HFFc6 (cell line): ENCODE measurements around the gene SPEG. TPM values are rescaled to one million over a fixed set of nuclear protein-coding genes. Genes with fewer than 3 reads are reported as not detected.

Experiments used
- DNase-seq: peaks from one replicate; pipeline ENCODE4 v3.0.0-alpha.2; 2018
- H3K27ac Mint-ChIP-seq: 2 replicates; pipeline ENCODE4 v1.8.0; 2020; ENCODE audit warnings: mild to moderate bottlenecking, mixed read lengths
- H3K27me3 Mint-ChIP-seq: 2 replicates; pipeline ENCODE4 v1.8.0; 2021; ENCODE audit warnings: mild to moderate bottlenecking, moderate library complexity, mixed read lengths; ENCODE audit not compliant: insufficient read depth
- H3K36me3 Mint-ChIP-seq: 2 replicates; pipeline ENCODE4 v1.8.0; 2021; ENCODE audit warnings: low read depth, mixed read lengths
- H3K4me1 Mint-ChIP-seq: 2 replicates; pipeline ENCODE4 v1.8.0; 2020; ENCODE audit warnings: low read depth, mixed read lengths
- H3K4me3 Mint-ChIP-seq: 2 replicates; pipeline ENCODE4 v1.8.0; 2020; ENCODE audit warnings: mild to moderate bottlenecking, moderate library complexity, mixed read lengths
- H3K9me3 Mint-ChIP-seq: 2 replicates; pipeline ENCODE4 v1.8.0; 2020; ENCODE audit warnings: mild to moderate bottlenecking, mixed read lengths
- CTCF ChIP-seq: fragments of 200-600 bp; sonication (generic); IDR thresholded peaks from 2 replicates; pipeline ENCODE4 v1.5.0; 2021; ENCODE audit warnings: antibody characterized with exemption, mild to moderate bottlenecking
- total RNA-seq, 6 experiments: library from RNA; stranded (reverse); fragmentation: NEBNext Ultra II Directional; extraction: Animal tissue kit (Norgen Biotek cat#: 25700); gene quantifications; 2 replicates in 1 of 6; 3 replicates in 5 of 6; pipeline ENCODE4 v1.2.3, GENCODE V29; 2021

SPEG gene
- total RNA-seq, 6 experiments from 2014 or later, result 80.9 to 89.5 (median 84.7) TPM

DNA sequence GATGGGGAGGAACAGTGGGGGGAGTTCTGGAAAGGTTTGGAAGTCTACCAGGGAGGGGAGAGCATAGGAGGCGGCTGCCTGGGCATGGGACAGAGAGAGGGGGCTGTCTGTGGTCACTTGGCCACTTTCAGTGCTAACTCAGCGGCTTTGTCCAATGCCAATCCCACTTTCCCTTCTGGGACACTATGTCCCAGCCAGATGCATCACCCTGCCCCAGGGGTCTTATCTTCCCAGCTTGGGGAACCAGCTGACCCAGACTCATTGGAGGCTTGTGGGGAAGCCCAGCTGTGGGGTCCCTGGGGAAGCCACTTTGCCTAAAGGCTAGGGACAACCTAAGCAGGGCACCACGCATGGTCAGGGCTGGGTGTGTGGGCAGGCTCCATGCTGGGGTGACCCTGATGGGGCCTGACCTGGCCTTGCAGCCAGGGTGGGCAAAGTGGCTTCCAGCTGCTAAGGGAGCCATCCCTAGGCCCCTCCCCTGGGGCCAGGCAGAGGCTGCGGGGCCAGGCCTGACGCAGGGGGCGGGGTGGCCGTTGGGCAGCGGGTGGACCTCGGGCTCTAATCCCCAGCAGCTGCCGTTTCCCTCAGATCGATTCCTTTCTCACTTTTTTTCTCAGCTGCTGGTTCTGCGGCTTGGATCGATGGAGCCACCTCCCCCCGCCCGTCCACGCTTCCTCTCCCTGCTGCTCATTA is 78.0 kb downstream of the SPEG start:
- Mint-ChIP-seq H3K36me3 (no peaks in the 10 kb centered on the region), H3K4me3 (no peak overlapping the region), H3K9me3 (no peaks in the 10 kb centered on the region), H3K27me3 (peaks cover 39% of the 10 kb centered on the region), H3K27ac (no peak overlapping the region), H3K4me1 (peaks cover 22% of the 10 kb centered on the region)
- DNase-seq, result no peak
- TF ChIP-seq CTCF, result no peak

GRCh38 chr2:219513787-219514186 is 79.1 kb downstream of the SPEG start:
- H3K9me3 Mint-ChIP-seq, result no peaks in the 10 kb centered on the region
- peaks cover 39% of the 10 kb centered on the region for H3K27me3 Mint-ChIP-seq
- no peak overlapping the region for H3K27ac Mint-ChIP-seq
- DNase-seq, result no peak
- no peak for TF ChIP-seq CTCF
- no peak overlapping the region for H3K4me3 Mint-ChIP-seq
- peaks cover 26% of the 10 kb centered on the region for H3K4me1 Mint-ChIP-seq
- no peaks in the 10 kb centered on the region for H3K36me3 Mint-ChIP-seq

- no peak for DNase-seq
- peaks cover 28% of the 10 kb centered on the region for H3K4me1 Mint-ChIP-seq
- H3K36me3 Mint-ChIP-seq, result no peaks in the 10 kb centered on the region
- H3K4me3 Mint-ChIP-seq, result no peak within 1 kb of the TSS
- H3K27ac Mint-ChIP-seq, result no peak within 1 kb of the TSS
- TF ChIP-seq CTCF, result no peak
- H3K9me3 Mint-ChIP-seq, result no peaks in the 10 kb centered on the region
- peaks cover 39% of the 10 kb centered on the region for H3K27me3 Mint-ChIP-seq
Measured at GRCh38 chr2:219514196-219514761, 79.6 kb downstream of the SPEG start, which contains the start of gene ASIC4. Gene ASIC4, plus strand, starts transcription at chr2:219514482. Its CDS starts 243 bp downstream, at chr2:219514725.

DNA sequence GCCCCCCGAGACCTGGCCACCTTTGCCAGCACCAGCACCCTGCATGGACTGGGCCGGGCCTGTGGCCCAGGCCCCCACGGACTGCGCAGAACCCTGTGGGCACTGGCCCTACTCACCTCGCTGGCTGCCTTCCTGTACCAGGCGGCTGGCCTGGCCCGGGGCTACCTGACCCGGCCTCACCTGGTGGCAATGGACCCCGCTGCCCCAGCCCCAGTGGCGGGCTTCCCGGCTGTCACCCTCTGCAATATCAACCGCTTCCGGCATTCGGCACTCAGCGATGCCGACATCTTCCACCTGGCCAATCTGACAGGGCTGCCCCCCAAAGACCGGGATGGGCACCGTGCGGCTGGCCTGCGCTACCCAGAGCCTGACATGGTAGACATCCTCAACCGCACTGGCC is 80.2 kb downstream of the SPEG start:
- peaks cover 28% of the 10 kb centered on the region for H3K4me1 Mint-ChIP-seq
- peaks cover 39% of the 10 kb centered on the region for H3K27me3 Mint-ChIP-seq
- H3K36me3 Mint-ChIP-seq, result no peaks in the 10 kb centered on the region
- no peak for DNase-seq
- no peak overlapping the region for H3K27ac Mint-ChIP-seq
- no peak for TF ChIP-seq CTCF
- H3K4me3 Mint-ChIP-seq, result no peak overlapping the region
- H3K9me3 Mint-ChIP-seq, result no peaks in the 10 kb centered on the region

- no peaks in the 10 kb centered on the region for H3K36me3 Mint-ChIP-seq
- TF ChIP-seq CTCF, result no peak
- H3K4me3 Mint-ChIP-seq, result no peak overlapping the region
- no peak overlapping the region for H3K27ac Mint-ChIP-seq
- no peak for DNase-seq
- H3K27me3 Mint-ChIP-seq, result peaks cover 35% of the 10 kb centered on the region
- H3K9me3 Mint-ChIP-seq, result no peaks in the 10 kb centered on the region
- peaks cover 33% of the 10 kb centered on the region for H3K4me1 Mint-ChIP-seq
Measured at GRCh38 chr2:219515874-219516629, 81.4 kb downstream of the SPEG start.
